Suppressor macrophage (primary cell): ENCODE results near the gene UBE2F.
"Not testable (repeated sequence)": the region's sequence is repeated elsewhere in the genome, so short reads cannot be mapped to it uniquely, and the experiment has no call there.

Experiments used
- DNase-seq, 4 experiments: peaks; one replicate each; pipeline ENCODE4 v3.0.0-alpha.2; 2020 to 2022

The UBE2F gene

DNA sequence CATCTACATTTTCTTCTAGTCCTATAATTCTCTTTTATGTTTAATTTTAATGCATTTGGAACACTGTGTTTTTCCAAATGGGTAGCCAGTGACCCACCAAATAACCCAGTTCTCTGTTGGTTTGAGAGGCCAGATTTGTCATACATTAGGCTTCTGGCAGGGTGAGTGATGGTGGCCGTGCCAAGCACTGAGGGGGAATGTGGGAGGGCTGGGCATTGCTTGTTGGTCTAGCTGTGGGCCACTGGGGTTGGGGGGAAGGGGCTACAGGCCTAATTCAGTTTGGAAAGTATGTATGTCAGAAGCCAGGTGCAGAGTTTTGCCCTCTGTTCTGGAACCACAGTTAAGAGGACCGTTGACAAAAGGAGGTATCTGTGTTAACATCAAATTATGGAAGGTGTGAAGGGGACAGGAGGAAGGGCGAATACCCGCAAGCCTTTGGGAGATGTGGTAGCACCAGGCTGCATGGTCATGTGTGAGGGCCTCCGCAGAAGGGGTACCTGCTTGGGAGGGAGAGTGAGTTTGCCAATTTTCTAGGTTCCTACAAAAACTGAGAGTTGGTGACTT, 55.9 kb downstream of the UBE2F start:
- DNase-seq = no peak

- no peak for DNase-seq
These were observed 56.8 kb downstream of the UBE2F start for GRCh38 chr2:238023608-238024007.

- peak in 1 of 4 experiments; percentile 6 for DNase-seq
These were observed 58.2 kb downstream of the UBE2F start for GRCh38 chr2:238024986-238025385.

GRCh38 chr2:238025741-238026360, 59.0 kb downstream of the UBE2F start:
- DNase-seq = no peak

- DNase-seq = no peak
These were observed 60.2 kb downstream of the UBE2F start for GRCh38 chr2:238027058-238027457.

GRCh38 chr2:238027591-238028415, 61.0 kb downstream of the UBE2F start:
- DNase-seq = peak; percentile 28 to 46 (median 36)

- no peak for DNase-seq
These were observed 63.0 kb downstream of the UBE2F start for GRCh38 chr2:238029853-238030252.

GRCh38 chr2:238030422-238031155, 63.8 kb downstream of the UBE2F start:
- no peak for DNase-seq

GRCh38 chr2:238031751-238032150, 64.9 kb downstream of the UBE2F start:
- no peak for DNase-seq

GRCh38 chr2:238032755-238033337, 66.0 kb downstream of the UBE2F start:
- DNase-seq = no peak

- not testable (repeated sequence) for DNase-seq
These were observed 67.2 kb downstream of the UBE2F start for GRCh38 chr2:238033991-238034390.

DNA sequence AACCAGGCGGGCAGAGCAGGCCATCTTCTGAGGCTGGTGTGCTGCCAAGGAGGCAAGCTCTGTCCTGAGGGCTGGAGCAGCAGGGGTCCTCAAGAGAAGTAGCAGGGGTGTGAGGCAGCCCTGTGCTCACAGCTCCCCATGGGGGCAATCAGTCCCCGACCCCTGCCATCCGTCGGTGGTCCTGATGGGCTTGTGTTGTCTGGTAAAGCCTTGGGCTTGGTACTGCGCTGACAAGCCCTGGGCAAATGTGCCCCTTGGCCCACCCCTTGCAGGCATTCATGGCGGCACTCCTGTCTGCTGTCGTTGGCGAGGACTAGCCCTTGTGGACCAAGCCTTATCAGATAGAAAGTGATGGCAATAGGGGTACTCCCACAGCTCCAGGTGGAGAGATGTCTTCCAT, 71.4 kb downstream of the UBE2F start:
- no peak for DNase-seq

GRCh38 chr2:238039151-238039550, 72.3 kb downstream of the UBE2F start:
- DNase-seq = no peak

GRCh38 chr2:238039985-238040384, 73.2 kb downstream of the UBE2F start:
- no peak for DNase-seq

DNA sequence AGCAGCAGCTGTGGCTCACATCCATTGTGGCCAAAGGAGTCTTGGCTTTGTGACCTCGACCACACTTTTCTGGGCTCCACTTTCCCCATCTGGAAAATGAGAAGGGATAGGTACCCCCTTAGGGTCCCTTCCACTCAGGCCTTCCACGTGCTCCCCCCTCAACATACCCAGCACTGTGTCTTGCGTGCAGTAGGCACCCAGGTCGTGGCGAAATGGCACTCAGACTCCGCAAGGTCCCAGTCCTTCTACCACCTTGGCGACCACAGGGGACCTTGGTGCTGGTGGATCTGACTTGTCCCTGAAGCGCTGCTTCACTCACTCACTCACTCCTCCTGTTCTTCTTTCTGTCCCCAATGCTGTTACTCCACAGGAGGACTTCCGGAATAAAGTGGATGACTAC, 74.1 kb downstream of the UBE2F start:
- DNase-seq = no peak

DNA sequence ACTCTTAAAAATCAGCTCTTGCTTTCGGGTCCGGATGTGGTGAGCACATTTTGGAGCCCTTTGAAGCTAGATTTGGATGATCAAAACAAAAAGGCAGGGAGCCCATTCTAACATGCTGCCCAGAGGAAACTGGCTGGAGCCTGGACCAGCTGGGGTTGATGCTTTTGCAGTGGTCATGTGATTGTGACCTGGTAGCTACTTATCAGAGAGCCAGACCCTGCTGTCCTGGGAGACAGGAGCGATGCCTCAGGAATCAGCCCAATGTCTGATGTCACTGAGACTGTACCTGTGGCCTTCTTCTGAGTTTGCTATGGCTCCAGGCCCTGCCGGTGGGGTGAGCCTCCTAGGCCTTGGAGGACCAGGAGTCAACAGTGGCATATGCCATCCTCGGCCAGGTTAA, 75.3 kb downstream of the UBE2F start:
- DNase-seq = no peak

GRCh38 chr2:238042849-238043584, 76.2 kb downstream of the UBE2F start:
- no peak for DNase-seq

DNA sequence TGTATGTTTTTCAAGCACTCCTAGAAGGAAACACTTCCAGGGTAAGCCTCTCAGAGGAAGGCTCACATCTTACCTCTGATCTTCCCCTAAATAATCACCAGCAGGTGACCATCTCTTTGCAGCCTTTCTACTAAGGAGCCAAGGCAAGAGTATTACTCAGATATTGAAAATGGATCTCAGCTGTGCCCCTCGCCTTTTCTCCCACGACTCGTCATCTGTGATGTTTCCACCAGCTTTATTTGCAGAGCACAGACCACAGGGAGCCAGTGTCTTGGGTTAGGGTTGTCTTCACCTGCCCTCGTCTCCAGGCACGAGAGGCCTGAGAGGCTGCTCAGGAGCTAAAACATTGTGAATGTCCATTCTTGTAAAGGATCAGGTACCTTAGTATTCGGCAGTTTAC, 77.0 kb downstream of the UBE2F start:
- DNase-seq = no peak

DNA sequence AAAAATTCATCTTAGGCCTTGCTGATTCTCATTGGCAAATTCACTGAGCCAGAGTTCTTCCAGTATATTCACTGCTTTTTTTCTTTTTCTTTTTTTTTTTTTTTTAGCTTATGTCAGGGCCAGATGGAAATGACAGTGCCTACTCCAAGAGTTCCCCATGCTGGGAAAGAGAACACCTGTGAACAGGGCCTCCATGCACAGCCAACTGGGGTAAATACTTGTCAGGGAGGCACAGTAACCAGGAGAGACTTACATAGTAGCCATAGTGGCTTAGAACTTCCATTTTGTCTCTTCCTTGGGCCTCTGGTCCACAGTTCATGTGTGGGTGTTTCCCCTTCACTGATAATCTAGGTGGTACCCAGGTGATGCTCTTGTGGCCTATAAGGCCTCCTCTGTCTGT, 78.8 kb downstream of the UBE2F start:
- DNase-seq = no peak

DNA sequence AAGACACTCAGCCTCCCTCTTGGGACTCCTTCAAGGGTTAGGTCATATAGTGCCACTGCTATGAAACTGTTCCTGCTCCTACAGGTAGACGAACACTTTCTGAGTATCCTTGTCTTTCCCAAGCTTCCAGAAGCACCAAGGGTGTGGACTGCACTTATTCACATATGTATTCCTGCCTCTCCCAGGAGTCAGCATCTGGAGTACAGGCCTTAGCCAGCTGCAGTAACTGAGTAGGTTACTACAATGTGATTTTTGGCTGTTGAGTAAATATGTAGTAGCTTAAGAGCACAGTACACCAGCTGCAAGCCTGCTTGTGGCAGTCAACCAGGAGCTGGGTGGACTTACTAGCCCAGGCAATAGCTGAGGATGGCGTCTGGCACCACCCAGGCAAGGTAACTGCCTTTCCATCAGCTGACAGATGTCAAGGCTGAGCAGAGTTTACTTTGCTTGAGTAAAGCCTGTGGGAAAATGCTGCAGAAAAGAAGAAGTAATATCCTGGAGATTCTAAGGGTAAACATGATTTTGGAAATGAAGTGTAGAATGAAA, 80.0 kb downstream of the UBE2F start:
- DNase-seq = no peak

GRCh38 chr2:238053191-238053776, 86.5 kb downstream of the UBE2F start:
- DNase-seq = no peak
